ENCODE measurements around the gene GGCT.

Gene GGCT

GRCh38 chr7:30478349-30479201, 26.1 kb downstream of the GGCT start, which contains the start of gene NOD1:
NOD1 (minus strand) TSS chr7:30478784; CDS start chr7:30456921, 21,863 bp downstream.
- Histone ChIP-seq H3K27ac (ENCODE audit: low read depth, low read length) (peak within 1 kb of the TSS; percentile 90; the same call in 1 of the 2 replicates), H3K36me3 (ENCODE audit: control insufficient read depth, insufficient read depth, low read length) (no peaks in the 10 kb centered on the region; the same call in 1 of the 2 replicates), H3K27me3 (ENCODE audit: control insufficient read depth, insufficient read depth, low read length) (peaks cover 2% of the 10 kb centered on the region; the same call in 1 of the 2 replicates), H3K4me1 (ENCODE audit: control insufficient read depth, insufficient read depth, low read length) (peaks cover 30% of the 10 kb centered on the region), H3K9ac (ENCODE audit: low read length) (peak within 1 kb of the TSS; percentile 89), H3K9me3 (ENCODE audit: control insufficient read depth, insufficient read depth, low read depth, low read length) (no peaks in the 10 kb centered on the region; the same call in 1 of the 2 replicates), H3K4me3 (ENCODE audit: low read depth, low read length) (peak within 1 kb of the TSS; percentile 65)

- Histone ChIP-seq H3K27me3 (ENCODE audit: control insufficient read depth, insufficient read depth, low read length) (peaks cover 2% of the 10 kb centered on the region; the same call in 1 of the 2 replicates), H3K36me3 (ENCODE audit: control insufficient read depth, insufficient read depth, low read length) (no peaks in the 10 kb centered on the region; the same call in 1 of the 2 replicates), H3K27ac (ENCODE audit: low read depth, low read length) (no peak overlapping the region), H3K9ac (ENCODE audit: low read length) (no peak overlapping the region), H3K9me3 (ENCODE audit: control insufficient read depth, insufficient read depth, low read depth, low read length) (no peaks in the 10 kb centered on the region), H3K4me3 (ENCODE audit: low read depth, low read length) (peak overlapping the region; percentile 7; the same call in 1 of the 2 replicates), H3K4me1 (ENCODE audit: control insufficient read depth, insufficient read depth, low read length) (peaks cover 48% of the 10 kb centered on the region)
Observed at GRCh38 chr7:30476459-30477145, 28.0 kb downstream of the GGCT start.

- Histone ChIP-seq H3K9me3 (ENCODE audit: control insufficient read depth, insufficient read depth, low read depth, low read length) (no peaks in the 10 kb centered on the region), H3K9ac (ENCODE audit: low read length) (no peak overlapping the region), H3K27me3 (ENCODE audit: control insufficient read depth, insufficient read depth, low read length) (peaks cover 2% of the 10 kb centered on the region; the same call in 1 of the 2 replicates), H3K36me3 (ENCODE audit: control insufficient read depth, insufficient read depth, low read length) (no peaks in the 10 kb centered on the region; the same call in 1 of the 2 replicates), H3K4me1 (ENCODE audit: control insufficient read depth, insufficient read depth, low read length) (peaks cover 49% of the 10 kb centered on the region), H3K4me3 (ENCODE audit: low read depth, low read length) (no peak overlapping the region), H3K27ac (ENCODE audit: low read depth, low read length) (no peak overlapping the region)
Observed at GRCh38 chr7:30475580-30475979, 29.0 kb downstream of the GGCT start.

- Histone ChIP-seq H3K36me3 (ENCODE audit: control insufficient read depth, insufficient read depth, low read length) (no peaks in the 10 kb centered on the region; the same call in 1 of the 2 replicates), H3K4me1 (ENCODE audit: control insufficient read depth, insufficient read depth, low read length) (peaks cover 50% of the 10 kb centered on the region), H3K9ac (ENCODE audit: low read length) (no peak overlapping the region), H3K27me3 (ENCODE audit: control insufficient read depth, insufficient read depth, low read length) (peaks cover 2% of the 10 kb centered on the region; the same call in 1 of the 2 replicates), H3K9me3 (ENCODE audit: control insufficient read depth, insufficient read depth, low read depth, low read length) (no peaks in the 10 kb centered on the region), H3K4me3 (ENCODE audit: low read depth, low read length) (no peak overlapping the region), H3K27ac (ENCODE audit: low read depth, low read length) (no peak overlapping the region)
Observed at GRCh38 chr7:30474893-30475292, 29.7 kb downstream of the GGCT start.

GRCh38 chr7:30474485-30474884, 30.1 kb downstream of the GGCT start:
- H3K27ac ChIP-seq (ENCODE audit: low read depth, low read length) = no peak overlapping the region
- no peak overlapping the region for H3K9ac ChIP-seq (ENCODE audit: low read length)
- no peaks in the 10 kb centered on the region; the same call in 1 of the 2 replicates for H3K36me3 ChIP-seq (ENCODE audit: control insufficient read depth, insufficient read depth, low read length)
- H3K9me3 ChIP-seq (ENCODE audit: control insufficient read depth, insufficient read depth, low read depth, low read length) = no peaks in the 10 kb centered on the region
- no peak overlapping the region for H3K4me3 ChIP-seq (ENCODE audit: low read depth, low read length)
- H3K27me3 ChIP-seq (ENCODE audit: control insufficient read depth, insufficient read depth, low read length) = peaks cover 2% of the 10 kb centered on the region; the same call in 1 of the 2 replicates
- peaks cover 51% of the 10 kb centered on the region for H3K4me1 ChIP-seq (ENCODE audit: control insufficient read depth, insufficient read depth, low read length)

GRCh38 chr7:30473903-30474302, 30.7 kb downstream of the GGCT start:
- no peak overlapping the region for H3K9ac ChIP-seq (ENCODE audit: low read length)
- no peak overlapping the region for H3K4me3 ChIP-seq (ENCODE audit: low read depth, low read length)
- H3K27me3 ChIP-seq (ENCODE audit: control insufficient read depth, insufficient read depth, low read length) = peaks cover 2% of the 10 kb centered on the region; the same call in 1 of the 2 replicates
- peaks cover 51% of the 10 kb centered on the region for H3K4me1 ChIP-seq (ENCODE audit: control insufficient read depth, insufficient read depth, low read length)
- H3K36me3 ChIP-seq (ENCODE audit: control insufficient read depth, insufficient read depth, low read length) = no peaks in the 10 kb centered on the region; the same call in 1 of the 2 replicates
- H3K27ac ChIP-seq (ENCODE audit: low read depth, low read length) = no peak overlapping the region
- H3K9me3 ChIP-seq (ENCODE audit: control insufficient read depth, insufficient read depth, low read depth, low read length) = no peaks in the 10 kb centered on the region

GRCh38 chr7:30472784-30473775, 31.5 kb downstream of the GGCT start:
- H3K9me3 ChIP-seq (ENCODE audit: control insufficient read depth, insufficient read depth, low read depth, low read length) = no peaks in the 10 kb centered on the region
- H3K27ac ChIP-seq (ENCODE audit: low read depth, low read length) = no peak overlapping the region; the same call in 1 of the 2 replicates
- peaks cover 2% of the 10 kb centered on the region; the same call in 1 of the 2 replicates for H3K27me3 ChIP-seq (ENCODE audit: control insufficient read depth, insufficient read depth, low read length)
- H3K9ac ChIP-seq (ENCODE audit: low read length) = no peak overlapping the region
- no peaks in the 10 kb centered on the region; the same call in 1 of the 2 replicates for H3K36me3 ChIP-seq (ENCODE audit: control insufficient read depth, insufficient read depth, low read length)
- H3K4me3 ChIP-seq (ENCODE audit: low read depth, low read length) = peak overlapping the region; percentile 22; the same call in 1 of the 2 replicates
- H3K4me1 ChIP-seq (ENCODE audit: control insufficient read depth, insufficient read depth, low read length) = peaks cover 52% of the 10 kb centered on the region

GRCh38 chr7:30472081-30472783, 32.4 kb downstream of the GGCT start:
- Histone ChIP-seq H3K4me3 (ENCODE audit: low read depth, low read length) (no peak overlapping the region; the same call in 1 of the 2 replicates), H3K9ac (ENCODE audit: low read length) (peak overlapping the region; percentile 17), H3K9me3 (ENCODE audit: control insufficient read depth, insufficient read depth, low read depth, low read length) (no peaks in the 10 kb centered on the region), H3K27ac (ENCODE audit: low read depth, low read length) (no peak overlapping the region; the same call in 1 of the 2 replicates), H3K36me3 (ENCODE audit: control insufficient read depth, insufficient read depth, low read length) (no peaks in the 10 kb centered on the region; the same call in 1 of the 2 replicates), H3K4me1 (ENCODE audit: control insufficient read depth, insufficient read depth, low read length) (peaks cover 49% of the 10 kb centered on the region), H3K27me3 (ENCODE audit: control insufficient read depth, insufficient read depth, low read length) (no peaks in the 10 kb centered on the region)

GRCh38 chr7:30471205-30471604, 33.4 kb downstream of the GGCT start:
- Histone ChIP-seq H3K4me1 (ENCODE audit: control insufficient read depth, insufficient read depth, low read length) (peaks cover 49% of the 10 kb centered on the region), H3K27ac (ENCODE audit: low read depth, low read length) (no peak overlapping the region)

More at GRCh38 chr7:30471205-30471604, 33.4 kb downstream of the GGCT start:
- H3K9me3 ChIP-seq (ENCODE audit: control insufficient read depth, insufficient read depth, low read depth, low read length) = no peaks in the 10 kb centered on the region
- no peaks in the 10 kb centered on the region; the same call in 1 of the 2 replicates for H3K36me3 ChIP-seq (ENCODE audit: control insufficient read depth, insufficient read depth, low read length)
- no peak overlapping the region for H3K4me3 ChIP-seq (ENCODE audit: low read depth, low read length)
- H3K27me3 ChIP-seq (ENCODE audit: control insufficient read depth, insufficient read depth, low read length) = no peaks in the 10 kb centered on the region
- no peak overlapping the region for H3K9ac ChIP-seq (ENCODE audit: low read length)
